EH (cell line): ENCODE results near the gene PHF19.

Experiments
- DNase-seq: peaks from one replicate; pipeline ENCODE4 v3.0.0-alpha.2; 2015; ENCODE audit warnings: low read depth

Gene PHF19

DNA sequence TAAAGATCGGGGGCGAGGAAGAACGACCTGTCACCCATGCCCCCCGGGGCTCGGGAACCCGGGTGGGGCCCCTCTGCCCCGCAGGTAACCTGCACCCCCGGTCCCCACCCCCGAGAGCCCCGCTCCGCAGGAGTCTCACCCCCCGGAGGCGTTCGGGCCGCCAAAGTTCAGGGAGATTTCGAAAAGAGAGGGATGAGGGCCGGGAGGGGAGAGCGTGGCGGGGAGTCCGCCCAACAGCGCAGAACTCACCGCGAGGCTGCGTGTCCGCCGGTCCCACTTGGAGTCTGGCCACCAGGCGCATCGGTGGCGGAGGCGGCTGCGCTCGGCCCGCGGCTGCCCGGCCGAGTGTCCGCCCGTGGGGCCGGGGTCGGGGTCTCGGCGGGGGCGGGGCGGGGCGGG, at the start of gene PHF19:
PHF19 (minus strand) TSS at position 347 of the 399 bp plus-strand sequence. CDS start 2,447 bp downstream, outside the sequence.
- peak; percentile 52 for DNase-seq

DNA sequence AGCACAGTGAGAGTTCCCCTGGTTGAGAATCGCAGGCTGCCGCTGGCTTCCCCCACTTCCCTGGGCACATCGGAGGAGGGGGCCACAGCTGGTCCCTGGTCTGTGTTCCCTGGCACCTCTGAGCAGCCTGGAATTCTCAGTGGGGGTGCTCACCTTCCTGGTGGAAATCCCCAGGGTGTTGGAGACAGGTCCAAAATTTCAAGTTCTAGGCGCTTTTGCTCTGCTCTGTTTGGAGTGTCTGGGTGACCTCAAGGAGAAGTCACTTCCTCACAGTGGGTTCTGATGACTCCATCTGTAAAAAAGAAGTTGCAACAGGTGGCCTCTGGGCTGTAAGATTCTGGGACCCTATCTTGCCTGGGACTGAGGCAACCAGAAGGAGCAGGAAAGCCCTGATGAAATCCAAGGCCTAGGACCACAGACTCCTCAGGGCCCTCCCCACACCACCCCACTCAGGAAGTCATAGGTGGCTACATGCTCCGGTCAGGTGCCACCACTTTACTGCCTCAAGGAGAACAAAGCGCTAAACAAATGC, 49.5 kb upstream of the PHF19 start, which contains the start of gene TRAF1:
TRAF1 (minus strand) TSS at position 400 of the 532 bp plus-strand sequence. CDS start 721 bp downstream, outside the sequence.
- no peak for DNase-seq

DNA sequence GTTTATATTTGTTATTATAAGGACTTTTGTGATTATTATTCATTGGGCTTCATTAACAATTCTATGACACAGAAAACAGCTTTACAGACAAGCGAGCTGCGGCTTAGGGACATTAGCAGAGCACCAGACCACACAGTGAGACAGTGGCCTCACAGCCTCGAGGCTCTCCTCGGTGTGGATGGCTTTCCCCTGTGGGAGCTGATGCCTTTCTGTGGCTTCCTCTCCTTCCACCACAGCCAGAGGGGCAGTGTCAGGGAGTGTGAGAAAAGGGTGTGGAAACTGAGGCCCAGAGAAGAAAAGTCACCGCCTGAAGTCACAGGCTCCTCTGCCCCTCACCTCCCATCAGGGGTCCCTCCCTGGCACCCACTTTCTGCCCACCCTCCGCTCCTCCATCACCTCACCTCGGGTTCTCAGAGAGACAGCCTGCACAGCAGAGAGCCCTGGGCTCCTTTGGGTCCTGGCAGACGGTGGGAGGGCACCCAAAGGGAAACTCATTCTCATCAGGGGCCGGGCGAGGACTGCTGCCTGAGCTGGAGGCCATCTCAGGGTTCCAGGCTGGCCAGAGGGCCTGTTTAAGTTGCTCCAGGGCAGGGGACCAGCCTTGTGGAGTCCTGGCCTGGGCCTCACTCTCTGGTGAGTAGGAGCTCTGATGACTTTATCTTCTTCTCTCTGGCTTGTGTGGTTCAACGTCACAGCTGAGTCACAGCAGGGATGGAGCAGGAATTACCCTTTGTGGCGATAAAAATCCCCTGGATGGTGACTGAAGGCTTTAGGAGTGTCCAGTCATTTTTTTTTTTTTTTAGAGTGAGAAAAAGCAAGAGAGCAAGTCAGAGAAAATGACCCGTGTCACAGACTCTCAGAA, 48.8 kb upstream of the PHF19 start:
- peak; percentile 93 for DNase-seq

- peak; percentile 40 for DNase-seq
These were observed 47.9 kb upstream of the PHF19 start for GRCh38 chr9:120924698-120925534.

DNA sequence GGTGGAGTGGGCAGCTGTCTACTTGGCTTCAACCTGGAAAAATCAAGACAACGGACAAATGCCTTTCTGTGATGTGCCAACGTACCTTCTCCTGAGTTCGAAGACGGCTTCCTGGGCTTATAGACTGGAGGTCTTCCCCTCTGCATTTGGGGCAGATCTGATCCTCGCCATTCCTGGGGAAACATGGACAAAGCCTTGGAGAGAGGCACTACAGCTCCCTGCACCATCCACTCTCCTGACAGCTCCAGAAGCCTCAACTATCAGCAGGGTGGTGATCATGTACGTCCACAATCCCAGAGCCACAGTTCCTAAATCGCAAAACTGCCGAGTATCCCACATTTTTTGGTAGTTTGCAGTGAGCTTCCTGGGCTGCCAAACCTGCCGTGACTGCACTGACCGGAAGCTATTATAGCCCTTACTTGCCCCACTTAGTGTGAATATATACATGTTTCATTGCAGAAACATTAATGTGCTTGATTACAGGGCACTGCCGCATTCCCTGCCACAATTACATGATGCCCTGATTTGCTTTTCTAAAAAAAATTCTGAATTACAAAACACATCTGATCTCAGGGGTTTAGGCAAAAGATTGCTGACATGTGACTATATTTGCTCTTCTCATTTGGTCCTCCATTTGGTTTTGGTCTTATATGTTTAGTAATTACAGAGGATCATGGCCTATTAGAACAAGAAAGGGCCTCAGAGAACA, 46.8 kb upstream of the PHF19 start:
- DNase-seq: no peak

DNA sequence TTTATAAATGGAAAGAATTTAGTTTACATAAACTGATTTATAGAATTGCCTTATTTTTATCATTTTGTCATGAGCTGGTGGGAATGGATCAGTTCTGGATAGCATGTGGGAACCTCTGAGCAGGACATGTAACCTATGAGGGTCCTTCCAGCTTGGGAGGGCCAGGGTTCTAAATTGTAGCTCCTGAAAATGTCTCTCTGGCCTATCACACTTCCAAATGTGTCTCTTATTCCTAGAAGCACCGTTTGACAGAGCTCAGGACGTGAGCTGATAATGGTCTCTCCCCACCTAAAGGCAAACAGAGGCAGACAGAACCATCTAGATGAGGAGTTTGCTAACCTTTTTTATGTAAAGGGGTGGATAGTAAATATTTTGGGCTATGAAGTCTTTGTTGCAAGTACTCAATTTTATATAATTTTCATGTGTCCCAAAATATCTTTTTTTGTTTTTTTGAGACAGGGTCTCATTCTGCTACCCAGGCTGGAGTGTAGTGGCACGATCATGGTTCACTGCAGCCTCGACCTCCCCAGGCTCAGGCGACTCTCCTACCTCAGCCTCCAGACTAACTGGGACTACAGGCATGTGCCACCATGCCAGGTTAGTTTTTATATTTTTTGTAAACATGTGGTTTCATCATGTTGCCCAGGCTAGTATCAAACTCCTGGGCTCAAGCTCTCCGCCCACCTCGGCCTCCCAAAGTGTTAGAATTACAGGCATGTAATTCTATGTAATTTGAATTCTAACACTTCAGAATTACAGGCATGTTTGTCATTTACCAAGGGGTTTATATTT, 45.6 kb upstream of the PHF19 start:
- no peak for DNase-seq

GRCh38 chr9:120921661-120922181, 44.7 kb upstream of the PHF19 start:
- peak; percentile 25 for DNase-seq

GRCh38 chr9:120920806-120921178, 43.8 kb upstream of the PHF19 start:
- no peak for DNase-seq

DNA sequence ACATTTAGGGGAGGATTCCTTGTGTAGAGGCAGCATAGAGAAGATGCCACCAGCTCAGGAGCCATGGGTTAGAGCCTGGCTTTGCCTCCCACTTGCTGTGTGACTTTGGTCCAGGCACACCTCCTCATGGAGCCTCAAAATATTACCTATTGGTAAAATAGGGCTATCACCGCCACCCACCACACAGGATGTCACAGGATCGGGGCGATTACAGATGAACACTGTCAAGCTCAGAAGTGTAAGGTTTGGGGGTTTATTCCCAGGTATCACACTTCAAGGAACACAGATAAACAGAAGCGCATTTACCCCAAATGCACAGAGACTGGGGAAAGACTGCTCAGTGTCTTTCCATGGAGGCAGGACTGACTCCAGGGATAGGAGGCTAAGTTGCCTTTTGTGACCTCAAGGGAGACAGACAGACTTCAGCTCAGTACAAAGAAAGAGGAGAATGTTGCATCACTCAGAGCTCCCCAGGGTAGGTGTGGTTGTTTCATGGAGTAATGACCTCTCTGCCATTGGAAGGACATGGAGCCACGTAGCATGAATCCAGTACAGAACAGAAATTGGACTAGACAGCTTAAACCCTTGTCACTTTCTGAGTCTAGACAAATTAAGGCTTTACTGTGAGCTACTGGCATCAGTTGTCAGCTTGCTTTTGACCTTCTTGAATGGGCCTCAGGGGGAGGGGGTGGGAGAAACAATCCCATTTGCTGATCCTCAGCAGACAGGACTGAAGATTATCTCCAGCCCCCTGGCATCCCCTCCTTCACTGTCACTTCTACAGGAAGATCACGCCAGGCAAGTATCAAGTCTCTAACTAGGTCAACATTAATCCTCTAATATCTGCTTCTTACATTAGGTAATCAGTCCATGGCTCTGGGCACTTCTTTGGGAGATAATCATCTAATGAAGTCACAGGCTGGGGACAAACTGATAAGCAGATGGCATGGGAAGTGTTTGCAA, 43.1 kb upstream of the PHF19 start:
- DNase-seq: peak; percentile 51

DNA sequence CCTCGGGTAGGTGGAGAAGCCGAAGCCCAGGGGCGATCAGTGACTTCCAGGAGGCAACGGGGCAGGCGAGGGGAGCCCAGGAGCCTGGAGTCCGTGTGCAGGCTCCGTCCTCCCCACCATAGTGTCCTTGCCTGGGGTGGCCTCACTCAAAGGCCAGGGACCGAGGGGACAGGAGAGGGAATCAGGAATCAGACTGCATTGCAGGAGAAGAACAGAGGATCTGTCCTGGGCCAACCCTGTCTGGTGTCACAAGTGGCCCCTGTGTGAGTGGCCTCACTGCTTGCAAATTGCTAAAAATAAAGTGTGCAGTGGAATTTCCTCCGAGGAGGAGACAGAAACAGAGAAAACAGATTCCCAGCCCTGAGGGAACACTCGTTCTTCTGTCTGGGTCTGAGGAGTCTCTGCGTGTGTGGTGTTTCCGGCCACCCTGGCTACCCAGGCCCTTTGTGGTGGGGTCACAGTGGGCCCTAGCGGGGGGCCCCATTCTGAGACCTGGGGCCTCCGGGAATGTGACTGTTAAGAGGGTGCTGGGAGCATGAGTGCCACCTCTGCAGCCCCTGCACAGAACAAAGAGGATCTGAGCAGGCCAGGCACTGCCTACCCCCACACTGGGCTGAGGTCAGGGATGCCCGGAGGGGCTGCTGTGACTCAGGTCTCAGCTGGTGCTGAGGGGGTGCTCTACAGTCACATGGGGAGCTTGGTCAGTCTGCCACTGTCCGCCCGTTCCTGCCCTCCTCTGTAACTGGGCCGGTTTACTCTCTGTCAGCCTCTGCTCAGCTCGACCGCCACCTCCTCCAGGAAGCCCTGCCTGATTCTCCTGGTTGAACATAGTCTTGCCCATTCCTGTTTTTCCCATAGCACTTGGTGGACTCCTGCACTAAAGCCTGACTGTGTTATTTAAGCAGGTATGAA, 42.2 kb upstream of the PHF19 start:
- DNase-seq: peak; percentile 87

DNA sequence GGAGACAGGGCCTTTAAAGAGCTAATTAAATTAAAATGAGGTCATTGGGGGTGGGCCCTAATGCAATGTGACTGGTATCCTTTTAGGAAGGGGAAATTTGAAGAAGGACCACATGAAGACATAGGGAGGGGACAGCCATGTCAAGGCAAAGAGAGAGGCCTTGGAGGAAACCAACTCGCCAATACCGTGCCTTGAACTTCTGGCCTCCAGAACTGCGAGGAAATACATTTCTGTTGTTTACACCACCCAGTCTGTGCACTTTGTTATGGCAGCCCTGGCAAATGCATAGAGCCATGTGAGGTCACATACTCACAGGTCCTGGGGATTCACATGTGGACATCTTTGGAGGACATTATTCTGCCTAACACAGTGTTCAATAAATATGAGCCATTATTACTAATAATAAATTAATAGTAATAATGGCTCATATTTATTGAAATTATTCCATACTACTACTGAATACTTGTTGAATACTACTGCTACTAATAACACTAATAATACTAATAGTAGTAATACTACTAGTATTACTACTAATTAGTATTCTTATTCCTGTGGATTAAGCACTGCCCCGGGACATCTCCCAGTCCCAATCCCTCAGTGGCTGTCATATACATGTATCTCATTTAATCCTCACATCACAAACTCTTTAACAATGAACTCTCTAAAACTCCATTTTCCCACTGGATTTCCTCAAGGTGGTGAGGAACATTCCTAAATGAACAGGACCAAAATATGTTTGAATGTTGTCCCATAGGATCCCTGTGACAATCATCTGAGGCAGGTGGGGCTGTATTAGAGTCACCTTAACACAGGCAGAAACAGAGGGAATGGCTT, 41.2 kb upstream of the PHF19 start:
- DNase-seq: no peak

DNA sequence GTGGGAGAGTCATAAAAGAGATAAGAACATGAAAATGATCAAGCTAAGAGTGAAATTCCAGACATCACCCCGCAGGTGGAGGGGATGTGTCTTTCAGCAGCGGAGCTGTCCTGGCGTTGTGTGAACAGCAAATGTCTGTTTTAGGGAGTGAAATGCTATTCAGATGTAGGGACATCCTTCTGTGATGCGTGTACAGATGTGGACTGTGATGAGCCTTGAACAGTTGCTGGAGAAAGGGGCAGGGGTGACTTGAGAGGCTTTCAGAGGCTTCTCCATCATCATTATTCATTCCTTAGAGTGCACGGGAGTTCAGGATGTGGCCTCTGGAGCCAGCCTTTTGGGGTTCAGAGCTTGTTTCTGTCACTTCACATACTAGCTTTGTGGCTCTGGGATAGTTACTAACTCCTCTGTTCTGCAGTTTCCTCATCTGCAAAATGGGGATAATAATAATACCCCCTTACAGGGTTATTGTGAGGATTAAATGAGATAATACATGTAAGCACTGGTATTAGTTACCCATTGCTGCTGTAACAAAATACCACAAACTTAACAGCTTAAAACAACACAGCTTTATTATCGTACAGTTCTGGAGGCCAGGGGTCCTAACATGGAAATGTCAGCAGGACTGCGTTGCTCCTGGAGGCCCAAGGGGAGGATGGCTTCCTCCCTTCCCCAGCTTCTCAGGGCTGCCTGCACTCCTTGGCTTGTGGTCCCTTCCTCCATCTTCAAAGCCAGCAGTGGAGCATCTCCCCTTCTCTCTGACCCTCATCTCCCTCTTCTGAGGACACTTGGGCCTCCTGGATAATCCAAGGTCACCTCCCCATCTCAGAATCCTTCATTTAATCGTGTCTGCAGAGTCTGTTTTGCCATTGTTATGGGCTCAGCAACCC, 40.2 kb upstream of the PHF19 start:
- DNase-seq: no peak

- DNase-seq: peak; percentile 82
These were observed 39.6 kb upstream of the PHF19 start for GRCh38 chr9:120916588-120916987.

- DNase-seq: no peak
These were observed 39.0 kb upstream of the PHF19 start for GRCh38 chr9:120915854-120916470.

DNA sequence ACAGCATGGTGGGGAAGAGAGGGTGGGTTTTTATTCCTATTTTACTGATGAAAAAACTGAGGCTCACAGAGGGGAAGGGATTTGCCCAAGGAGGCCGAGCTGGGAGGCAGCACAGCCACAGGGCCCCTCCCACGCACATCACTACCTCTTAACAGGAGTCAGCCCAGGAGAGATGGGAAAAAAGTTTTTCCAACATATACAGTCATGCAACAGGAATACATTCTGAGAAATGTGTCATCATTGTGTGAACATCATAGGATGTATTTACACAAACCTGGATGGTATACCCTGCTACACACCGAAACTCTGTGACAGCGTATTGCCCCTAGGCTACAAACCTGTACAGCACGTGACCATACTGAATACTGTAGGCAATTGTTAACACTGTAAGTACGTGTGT, 38.0 kb upstream of the PHF19 start:
- DNase-seq: peak; percentile 43

DNA sequence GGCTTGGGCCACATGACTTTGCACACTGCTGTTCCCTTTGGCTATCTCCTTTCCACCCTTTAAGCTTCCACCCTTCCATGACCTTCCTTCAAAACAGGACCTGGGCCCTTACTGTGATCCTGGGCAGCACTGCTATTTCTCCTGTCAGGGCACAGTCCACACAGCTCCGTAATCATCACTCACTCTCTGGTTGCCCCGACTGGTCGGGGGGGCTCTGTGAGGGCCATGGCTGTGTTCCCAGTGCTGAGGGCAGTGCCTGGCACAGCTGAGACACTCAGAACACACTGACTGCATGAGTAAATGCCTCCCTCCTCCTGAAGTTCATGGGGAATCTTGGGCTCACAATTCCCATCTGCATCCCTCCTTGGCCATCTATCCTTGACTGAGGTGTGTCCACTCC, 37.4 kb upstream of the PHF19 start:
- no peak for DNase-seq
